ENCODE results near the gene GTF3A.

Gene GTF3A

DNA sequence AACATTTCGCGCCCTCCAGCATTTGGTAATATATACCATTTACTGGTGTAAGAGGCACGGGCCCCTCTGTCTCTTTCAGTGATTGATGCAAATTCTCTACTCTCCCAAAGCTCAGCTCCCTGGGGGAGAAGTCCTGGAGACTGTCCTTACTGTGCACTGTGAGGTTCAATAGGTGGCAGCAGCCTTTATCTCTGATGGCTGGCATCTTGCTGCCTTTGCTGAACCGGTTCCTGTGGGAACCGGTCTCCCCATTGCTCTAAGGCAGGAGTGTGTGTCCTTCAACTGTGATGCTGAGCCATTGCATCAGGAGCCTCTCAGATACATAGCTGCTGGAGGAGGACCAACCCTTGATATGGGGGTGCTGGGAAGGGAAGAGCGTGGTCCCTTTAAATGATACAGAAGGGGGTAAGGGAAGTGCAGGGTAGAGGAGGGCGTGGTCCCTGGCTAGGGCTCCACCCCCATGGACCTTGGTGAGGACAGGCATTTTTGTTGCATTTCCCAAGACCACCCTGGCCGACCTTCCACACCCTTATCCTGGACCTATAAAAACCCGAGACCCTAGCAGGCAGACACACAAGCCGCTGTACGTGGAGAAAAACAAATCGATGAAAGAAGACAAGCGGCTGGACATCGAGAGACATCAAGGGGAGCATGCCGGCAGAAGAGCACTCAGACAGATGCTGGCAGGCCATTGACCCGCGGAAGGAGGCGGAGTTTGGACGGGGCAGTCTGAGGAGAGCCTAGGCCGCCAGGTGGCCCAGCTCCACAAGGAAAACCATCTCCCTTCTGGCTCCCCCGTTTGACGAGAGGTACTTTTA is 41.1 kb upstream of the GTF3A start:
- H3K4me3 ChIP-seq (ENCODE audit: control insufficient read depth, low read depth, low read length): no peak overlapping the region
- TF ChIP-seq, protein P1, sequence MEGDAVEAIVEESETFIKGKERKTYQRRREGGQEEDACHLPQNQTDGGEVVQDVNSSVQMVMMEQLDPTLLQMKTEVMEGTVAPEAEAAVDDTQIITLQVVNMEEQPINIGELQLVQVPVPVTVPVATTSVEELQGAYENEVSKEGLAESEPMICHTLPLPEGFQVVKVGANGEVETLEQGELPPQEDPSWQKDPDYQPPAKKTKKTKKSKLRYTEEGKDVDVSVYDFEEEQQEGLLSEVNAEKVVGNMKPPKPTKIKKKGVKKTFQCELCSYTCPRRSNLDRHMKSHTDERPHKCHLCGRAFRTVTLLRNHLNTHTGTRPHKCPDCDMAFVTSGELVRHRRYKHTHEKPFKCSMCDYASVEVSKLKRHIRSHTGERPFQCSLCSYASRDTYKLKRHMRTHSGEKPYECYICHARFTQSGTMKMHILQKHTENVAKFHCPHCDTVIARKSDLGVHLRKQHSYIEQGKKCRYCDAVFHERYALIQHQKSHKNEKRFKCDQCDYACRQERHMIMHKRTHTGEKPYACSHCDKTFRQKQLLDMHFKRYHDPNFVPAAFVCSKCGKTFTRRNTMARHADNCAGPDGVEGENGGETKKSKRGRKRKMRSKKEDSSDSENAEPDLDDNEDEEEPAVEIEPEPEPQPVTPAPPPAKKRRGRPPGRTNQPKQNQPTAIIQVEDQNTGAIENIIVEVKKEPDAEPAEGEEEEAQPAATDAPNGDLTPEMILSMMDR (conservative IDR thresholded peaks at IDR 0.05; ENCODE audit: control insufficient read depth, insufficient read depth, low read depth, low read length): no peak
- DNase-seq (ENCODE audit: low read depth): no peak

DNA sequence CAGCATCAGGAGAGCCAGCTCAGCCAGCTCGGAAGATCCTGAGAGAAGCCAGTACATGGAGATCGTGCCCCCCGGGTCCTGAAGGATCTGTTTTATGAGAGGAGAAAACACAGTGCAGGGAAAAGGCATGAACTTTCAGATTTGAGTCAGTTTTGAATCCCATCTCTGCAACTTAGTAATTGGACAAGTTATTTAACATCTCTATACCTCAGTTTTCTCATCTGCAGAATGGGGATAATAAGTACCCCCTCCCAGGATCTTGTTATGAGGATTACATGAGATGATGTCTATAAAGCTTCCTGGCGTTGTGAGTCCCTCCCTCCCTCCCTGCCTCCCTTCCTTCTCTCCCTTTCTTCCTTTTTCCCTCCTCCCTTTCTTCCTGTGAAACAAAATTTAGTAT is 40.1 kb upstream of the GTF3A start:
- DNase-seq (ENCODE audit: low read depth): no peak
- TF ChIP-seq, protein P1 (conservative IDR thresholded peaks at IDR 0.05; ENCODE audit: control insufficient read depth, insufficient read depth, low read depth, low read length): no peak
- H3K4me3 ChIP-seq (ENCODE audit: control insufficient read depth, low read depth, low read length): no peak overlapping the region

DNA sequence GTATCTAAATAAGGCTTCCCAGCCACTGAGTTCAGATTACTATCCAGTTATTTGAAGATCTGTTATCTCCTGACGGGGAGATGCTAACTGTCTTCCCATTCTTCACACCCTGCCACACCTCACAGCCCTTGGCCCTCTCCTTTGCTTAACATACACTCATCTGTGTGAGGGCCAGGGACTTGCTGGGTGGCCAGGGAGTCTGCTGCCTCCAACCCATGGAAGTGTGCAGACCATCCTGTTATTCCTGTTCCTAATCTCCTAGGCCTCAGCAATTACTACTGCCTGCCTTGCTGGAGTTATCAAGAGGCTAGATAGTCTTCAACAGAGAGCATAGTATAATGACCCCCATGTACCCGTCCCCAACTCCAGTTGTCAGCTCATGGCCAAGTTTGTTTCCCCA is 36.2 kb upstream of the GTF3A start:
- H3K4me3 ChIP-seq (ENCODE audit: control insufficient read depth, low read depth, low read length): no peak overlapping the region
- DNase-seq (ENCODE audit: low read depth): no peak
- TF ChIP-seq, protein P1 (conservative IDR thresholded peaks at IDR 0.05; ENCODE audit: control insufficient read depth, insufficient read depth, low read depth, low read length): no peak

DNA sequence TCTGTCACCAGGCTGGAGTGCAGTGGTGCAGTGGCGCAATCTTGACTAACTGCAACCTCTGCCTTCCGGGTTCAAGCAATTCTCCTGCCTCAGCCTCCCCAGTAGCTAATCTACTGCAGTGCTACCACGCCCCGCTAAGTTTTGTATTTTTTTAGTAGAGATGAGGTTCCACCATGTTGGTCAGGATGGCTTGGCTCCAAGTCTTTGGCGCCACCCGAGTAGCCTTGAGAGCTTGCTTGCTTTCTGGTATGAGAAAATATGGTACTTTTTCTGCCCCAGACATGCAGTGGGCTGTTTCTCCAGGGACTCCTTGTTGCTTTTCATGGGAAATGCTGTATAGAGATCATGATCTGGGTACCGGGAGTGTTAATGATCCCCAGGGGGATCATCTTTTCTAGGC is 34.5 kb upstream of the GTF3A start:
- DNase-seq (ENCODE audit: low read depth): no peak
- TF ChIP-seq, protein P1 (conservative IDR thresholded peaks at IDR 0.05; ENCODE audit: control insufficient read depth, insufficient read depth, low read depth, low read length): no peak
- no peak overlapping the region for H3K4me3 ChIP-seq (ENCODE audit: control insufficient read depth, low read depth, low read length)

- no peak for DNase-seq (ENCODE audit: low read depth)
- no peak overlapping the region for H3K4me3 ChIP-seq (ENCODE audit: control insufficient read depth, low read depth, low read length)
- TF ChIP-seq, protein P1 (conservative IDR thresholded peaks at IDR 0.05; ENCODE audit: control insufficient read depth, insufficient read depth, low read depth, low read length): no peak
Measured at GRCh38 chr13:27391471-27391870, 32.9 kb upstream of the GTF3A start.

- no peak for DNase-seq (ENCODE audit: low read depth)
- TF ChIP-seq, protein P1 (conservative IDR thresholded peaks at IDR 0.05; ENCODE audit: control insufficient read depth, insufficient read depth, low read depth, low read length): no peak
- no peak overlapping the region for H3K4me3 ChIP-seq (ENCODE audit: control insufficient read depth, low read depth, low read length)
Measured at GRCh38 chr13:27393101-27393500, 31.3 kb upstream of the GTF3A start.

Data from fibroblast of mammary gland (primary cell).